ENCODE results near the gene MMD2.

DNA sequence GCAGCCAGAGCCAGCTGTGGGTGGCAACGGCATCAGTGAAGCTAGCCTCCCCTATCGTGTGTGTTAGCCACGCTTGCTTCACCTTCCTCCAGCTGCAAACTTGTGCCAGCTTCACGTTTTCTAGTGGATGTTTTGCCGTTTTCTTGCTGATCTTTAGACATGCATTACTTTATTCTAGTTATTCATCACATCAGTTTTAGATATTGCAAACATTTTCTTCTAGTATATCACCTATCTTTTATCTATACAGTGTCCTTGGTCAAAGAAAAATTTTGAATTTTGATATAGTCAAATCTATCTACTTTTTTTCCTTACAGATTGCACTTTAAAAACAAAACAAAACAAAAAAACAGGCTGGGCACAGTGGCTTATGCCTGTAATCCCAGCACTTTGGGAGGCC is 90.5 kb downstream of the MMD2 start:
- TF ChIP-seq, protein P1, sequence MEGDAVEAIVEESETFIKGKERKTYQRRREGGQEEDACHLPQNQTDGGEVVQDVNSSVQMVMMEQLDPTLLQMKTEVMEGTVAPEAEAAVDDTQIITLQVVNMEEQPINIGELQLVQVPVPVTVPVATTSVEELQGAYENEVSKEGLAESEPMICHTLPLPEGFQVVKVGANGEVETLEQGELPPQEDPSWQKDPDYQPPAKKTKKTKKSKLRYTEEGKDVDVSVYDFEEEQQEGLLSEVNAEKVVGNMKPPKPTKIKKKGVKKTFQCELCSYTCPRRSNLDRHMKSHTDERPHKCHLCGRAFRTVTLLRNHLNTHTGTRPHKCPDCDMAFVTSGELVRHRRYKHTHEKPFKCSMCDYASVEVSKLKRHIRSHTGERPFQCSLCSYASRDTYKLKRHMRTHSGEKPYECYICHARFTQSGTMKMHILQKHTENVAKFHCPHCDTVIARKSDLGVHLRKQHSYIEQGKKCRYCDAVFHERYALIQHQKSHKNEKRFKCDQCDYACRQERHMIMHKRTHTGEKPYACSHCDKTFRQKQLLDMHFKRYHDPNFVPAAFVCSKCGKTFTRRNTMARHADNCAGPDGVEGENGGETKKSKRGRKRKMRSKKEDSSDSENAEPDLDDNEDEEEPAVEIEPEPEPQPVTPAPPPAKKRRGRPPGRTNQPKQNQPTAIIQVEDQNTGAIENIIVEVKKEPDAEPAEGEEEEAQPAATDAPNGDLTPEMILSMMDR (conservative IDR thresholded peaks at IDR 0.05; ENCODE audit: low read length) = no peak
- TF ChIP-seq EZH2phosphoT487 (IDR thresholded peaks at IDR 0.05; ENCODE audit: borderline replicate concordance, low read depth, low read length) = no peak
